ENCODE results near the gene CRK. TPM values are rescaled to one million over a fixed set of nuclear protein-coding genes. Genes with fewer than 3 reads are reported as not detected.

CRK gene
- total and polyA plus RNA-seq, 7 experiments from 2014 or later: 16.9 to 29.0 (median 20.9) TPM

- DNase-seq: no peak
- H3K9me3 ChIP-seq (ENCODE audit: control insufficient read depth in 2 of 3, low read length in 3 of 3): no peaks in the 10 kb centered on the region
- H3K9me3 Mint-ChIP-seq: no peaks in the 10 kb centered on the region
- ChIA-PET CTCF (no interaction called here), POLR2A (no interaction called here)
- H3K36me3 ChIP-seq (ENCODE audit: control insufficient read depth in 2 of 3, insufficient read depth in 3 of 3, low read length in 3 of 3): peaks cover 0 to 40% (median 0%) of the 10 kb centered on the region in 3 experiments
- peaks cover 0 to 3% (median 0%) of the 10 kb centered on the region in 5 donors for H3K36me3 Mint-ChIP-seq
- no peak overlapping the region for H3K27ac Mint-ChIP-seq
- no peak for ATAC-seq
- intact Hi-C loops (cut with micrococcal nuclease): no loop called here
- H3K27ac ChIP-seq (ENCODE audit: low read depth, low read length): no peak overlapping the region
- H3K4me3 Mint-ChIP-seq: no peak overlapping the region
- no peaks in the 10 kb centered on the region for H3K27me3 ChIP-seq (ENCODE audit: control insufficient read depth in 2 of 2, insufficient read depth in 2 of 2, low read length in 2 of 2)
- peaks cover 0 to 7% of the 10 kb centered on the region in 2 donors for H3K4me1 ChIP-seq (ENCODE audit: control insufficient read depth in 2 of 2, insufficient read depth in 2 of 2, low read length in 2 of 2)
- no peak overlapping the region for H3K4me3 ChIP-seq (ENCODE audit: low read length)
- H3K27me3 Mint-ChIP-seq: no peaks in the 10 kb centered on the region
- peaks cover 0 to 13% (median 7%) of the 10 kb centered on the region in 7 donors for H3K4me1 Mint-ChIP-seq
These were observed 41.8 kb upstream of the CRK start for GRCh38 chr17:1497831-1498230.

GRCh38 chr17:1496869-1497268 lies 40.8 kb upstream of the CRK start:
- POLR2A ChIA-PET: interaction anchor here (1.0 kb wide), 1 partner anchor 97 kb away, joined by 3 read pairs; the partner anchor contains the start of gene YWHAE
- no peak for ATAC-seq

DNA sequence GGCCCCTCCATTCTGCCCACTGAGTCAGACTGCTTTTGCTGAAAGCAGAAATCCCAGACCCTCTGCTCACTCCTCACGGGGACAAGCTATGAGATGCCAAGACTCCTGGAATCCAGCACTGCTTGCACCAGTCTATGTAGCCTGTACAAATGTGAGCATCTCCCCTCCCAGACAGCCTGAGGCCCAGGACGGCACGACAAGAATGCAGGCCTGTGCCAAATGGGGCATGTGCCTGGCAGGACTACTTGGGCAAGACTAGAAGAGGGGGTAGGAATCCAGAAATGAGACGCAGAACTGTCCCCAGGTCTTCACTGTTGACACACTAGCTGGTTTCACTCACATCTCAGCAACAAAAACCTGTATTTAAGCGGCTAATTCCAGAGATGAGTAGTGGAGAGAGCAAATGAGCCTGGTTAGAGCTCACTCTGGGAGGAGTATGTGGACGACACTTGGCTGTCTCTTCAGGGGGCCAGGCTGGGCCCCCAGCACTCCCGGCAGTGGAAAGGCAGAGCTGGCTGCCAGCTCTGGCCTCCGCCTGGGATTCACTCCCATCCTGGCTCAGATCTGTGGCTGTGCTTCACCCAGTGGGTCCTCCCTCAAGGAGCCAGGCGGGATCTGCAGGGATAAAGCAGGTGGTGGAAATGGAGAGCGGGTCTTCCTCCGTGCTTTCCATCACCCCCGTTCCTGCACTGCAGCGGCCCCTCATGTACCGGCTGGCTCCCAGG lies 39.4 kb upstream of the CRK start:
- intact Hi-C loops (cut with micrococcal nuclease): no loop called here
- no peaks in the 10 kb centered on the region for H3K9me3 ChIP-seq (ENCODE audit: control insufficient read depth in 2 of 3, low read length in 3 of 3)
- peaks cover 6 to 21% of the 10 kb centered on the region in 2 donors for H3K4me1 ChIP-seq (ENCODE audit: control insufficient read depth in 2 of 2, insufficient read depth in 2 of 2, low read length in 2 of 2)
- CTCF ChIA-PET: interaction anchor here (1.2 kb wide), 1 partner anchor 124 kb away, joined by 3 read pairs; no protein-coding TSS in a partner anchor
- no peak overlapping the region for H3K4me3 Mint-ChIP-seq
- peaks cover 0 to 3% (median 0%) of the 10 kb centered on the region in 5 donors for H3K36me3 Mint-ChIP-seq
- peaks cover 0 to 40% (median 0%) of the 10 kb centered on the region in 3 experiments for H3K36me3 ChIP-seq (ENCODE audit: control insufficient read depth in 2 of 3, insufficient read depth in 3 of 3, low read length in 3 of 3)
- H3K4me1 Mint-ChIP-seq: peaks cover 0 to 25% (median 16%) of the 10 kb centered on the region in 7 donors
- DNase-seq (no peak), ATAC-seq (no peak)
- peaks cover 0 to 4% (median 0%) of the 10 kb centered on the region in 5 donors for H3K27me3 Mint-ChIP-seq
- no peaks in the 10 kb centered on the region for H3K27me3 ChIP-seq (ENCODE audit: control insufficient read depth in 2 of 2, insufficient read depth in 2 of 2, low read length in 2 of 2)
- H3K27ac Mint-ChIP-seq: peak overlapping the region in 2 of 9 donors; percentile 56
- no peak overlapping the region for H3K4me3 ChIP-seq (ENCODE audit: low read length)
- POLR2A ChIA-PET: no interaction called here
- no peak overlapping the region for H3K27ac ChIP-seq (ENCODE audit: low read depth, low read length)
- peaks cover 0 to 2% (median 0%) of the 10 kb centered on the region in 11 donors for H3K9me3 Mint-ChIP-seq

More at GRCh38 chr17:1496869-1497268, 40.8 kb upstream of the CRK start:
- Mint-ChIP-seq H3K27me3 (peaks cover 0 to 3% (median 0%) of the 10 kb centered on the region in 5 donors), H3K27ac (no peak overlapping the region), H3K9me3 (no peaks in the 10 kb centered on the region), H3K4me3 (no peak overlapping the region), H3K4me1 (peaks cover 0 to 19% (median 11%) of the 10 kb centered on the region in 7 donors), H3K36me3 (peaks cover 0 to 3% (median 0%) of the 10 kb centered on the region in 5 donors)
- intact Hi-C loops (cut with micrococcal nuclease): no loop called here
- DNase-seq: no peak
- no peaks in the 10 kb centered on the region for H3K27me3 ChIP-seq (ENCODE audit: control insufficient read depth in 2 of 2, insufficient read depth in 2 of 2, low read length in 2 of 2)
- peaks cover 0 to 16% of the 10 kb centered on the region in 2 donors for H3K4me1 ChIP-seq (ENCODE audit: control insufficient read depth in 2 of 2, insufficient read depth in 2 of 2, low read length in 2 of 2)
- no peak overlapping the region for H3K4me3 ChIP-seq (ENCODE audit: low read length)
- H3K27ac ChIP-seq (ENCODE audit: low read depth, low read length): no peak overlapping the region
- CTCF ChIA-PET: no interaction called here
- no peaks in the 10 kb centered on the region for H3K9me3 ChIP-seq (ENCODE audit: control insufficient read depth in 2 of 3, low read length in 3 of 3)
- H3K36me3 ChIP-seq (ENCODE audit: control insufficient read depth in 2 of 3, insufficient read depth in 3 of 3, low read length in 3 of 3): peaks cover 0 to 40% (median 0%) of the 10 kb centered on the region in 3 experiments

DNA sequence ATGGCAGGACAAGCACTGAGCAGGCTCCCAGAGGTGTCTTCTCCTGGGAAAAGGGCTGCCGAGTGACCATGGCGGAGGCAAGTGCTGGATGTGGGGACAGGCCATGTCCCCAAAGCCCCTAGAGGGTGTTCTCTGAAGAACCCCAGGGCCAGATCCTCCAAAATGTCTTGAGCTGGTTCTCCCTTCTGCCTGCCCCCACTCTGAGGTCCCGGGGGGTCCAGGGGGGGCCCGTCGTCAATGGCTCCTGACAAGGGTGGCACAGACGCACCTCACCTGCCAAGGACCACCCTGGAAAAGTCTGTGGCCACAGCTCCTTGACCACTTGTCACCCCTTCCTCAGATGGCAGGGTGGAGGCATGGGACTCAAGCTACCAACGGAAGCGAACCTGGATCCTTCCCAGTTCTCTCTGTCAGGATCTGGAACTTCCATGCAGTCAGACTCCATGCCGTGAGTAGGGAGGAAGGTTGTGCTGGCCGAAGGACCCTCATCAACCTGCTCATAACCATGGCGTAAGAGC lies 38.8 kb upstream of the CRK start:
- peaks cover 8 to 27% of the 10 kb centered on the region in 2 donors for H3K4me1 ChIP-seq (ENCODE audit: control insufficient read depth in 2 of 2, insufficient read depth in 2 of 2, low read length in 2 of 2)
- H3K36me3 ChIP-seq (ENCODE audit: control insufficient read depth in 2 of 3, insufficient read depth in 3 of 3, low read length in 3 of 3): peaks cover 0 to 40% (median 0%) of the 10 kb centered on the region in 3 experiments
- peaks cover 0 to 29% (median 21%) of the 10 kb centered on the region in 7 donors for H3K4me1 Mint-ChIP-seq
- no peak overlapping the region for H3K27ac ChIP-seq (ENCODE audit: low read depth, low read length)
- peaks cover 0 to 4% (median 0%) of the 10 kb centered on the region in 5 donors for H3K36me3 Mint-ChIP-seq
- intact Hi-C loops (cut with micrococcal nuclease): no loop called here
- peak overlapping the region in 1 of 9 donors; percentile 56 for H3K27ac Mint-ChIP-seq
- H3K4me3 ChIP-seq (ENCODE audit: low read length): no peak overlapping the region
- CTCF ChIA-PET: interaction anchor here (1.2 kb wide), 1 partner anchor 124 kb away, joined by 3 read pairs; no protein-coding TSS in a partner anchor
- POLR2A ChIA-PET: no interaction called here
- H3K27me3 ChIP-seq (ENCODE audit: control insufficient read depth in 2 of 2, insufficient read depth in 2 of 2, low read length in 2 of 2): no peaks in the 10 kb centered on the region
- no peaks in the 10 kb centered on the region for H3K9me3 ChIP-seq (ENCODE audit: control insufficient read depth in 2 of 3, low read length in 3 of 3)
- H3K4me3 Mint-ChIP-seq: peak overlapping the region in 1 of 10 donors; percentile 34
- peaks cover 0 to 4% (median 0%) of the 10 kb centered on the region in 5 donors for H3K27me3 Mint-ChIP-seq
- H3K9me3 Mint-ChIP-seq: peaks cover 0 to 2% (median 0%) of the 10 kb centered on the region in 11 donors
- DNase-seq (no peak), ATAC-seq (no peak)

DNA sequence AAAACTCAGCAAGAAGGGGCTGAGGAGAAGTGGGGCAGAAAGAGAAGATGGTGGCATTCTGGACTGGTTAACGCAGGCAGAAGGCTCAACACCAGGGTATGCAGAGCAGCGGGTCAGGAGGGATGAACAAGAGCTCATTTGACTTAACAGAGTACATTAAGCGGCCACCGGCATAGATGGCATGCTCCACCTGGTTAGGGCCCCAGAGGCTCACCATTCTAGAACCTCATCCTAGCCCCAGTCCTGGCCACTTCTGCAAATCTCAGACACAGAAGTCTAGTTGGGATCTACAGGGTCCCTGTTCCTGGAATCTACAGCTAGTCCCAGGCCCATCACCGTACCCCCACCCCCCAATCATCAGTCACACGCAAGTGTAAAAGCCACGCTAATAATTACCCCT lies 38.2 kb upstream of the CRK start:
- DNase-seq (no peak), ATAC-seq (no peak)
- peaks cover 0 to 4% (median 0%) of the 10 kb centered on the region in 5 donors for H3K36me3 Mint-ChIP-seq
- peaks cover 0 to 4% (median 0%) of the 10 kb centered on the region in 5 donors for H3K27me3 Mint-ChIP-seq
- H3K27me3 ChIP-seq (ENCODE audit: control insufficient read depth in 2 of 2, insufficient read depth in 2 of 2, low read length in 2 of 2): no peaks in the 10 kb centered on the region
- peaks cover 0 to 2% (median 0%) of the 10 kb centered on the region in 11 donors for H3K9me3 Mint-ChIP-seq
- H3K4me1 Mint-ChIP-seq: peaks cover 0 to 34% (median 25%) of the 10 kb centered on the region in 7 donors
- H3K9me3 ChIP-seq (ENCODE audit: control insufficient read depth in 2 of 3, low read length in 3 of 3): no peaks in the 10 kb centered on the region
- H3K27ac Mint-ChIP-seq: peak overlapping the region in 3 of 9 donors; percentile 28 to 77 (median 65)
- H3K4me3 Mint-ChIP-seq: peak overlapping the region in 2 of 10 donors; percentile 34 to 43
- CTCF ChIA-PET: no interaction called here
- no peak overlapping the region for H3K4me3 ChIP-seq (ENCODE audit: low read length)
- POLR2A ChIA-PET: no interaction called here
- peaks cover 0 to 35% (median 0%) of the 10 kb centered on the region in 3 experiments for H3K36me3 ChIP-seq (ENCODE audit: control insufficient read depth in 2 of 3, insufficient read depth in 3 of 3, low read length in 3 of 3)
- H3K27ac ChIP-seq (ENCODE audit: low read depth, low read length): no peak overlapping the region
- peaks cover 8 to 27% of the 10 kb centered on the region in 2 donors for H3K4me1 ChIP-seq (ENCODE audit: control insufficient read depth in 2 of 2, insufficient read depth in 2 of 2, low read length in 2 of 2)
- intact Hi-C loops (cut with micrococcal nuclease): no loop called here

DNA sequence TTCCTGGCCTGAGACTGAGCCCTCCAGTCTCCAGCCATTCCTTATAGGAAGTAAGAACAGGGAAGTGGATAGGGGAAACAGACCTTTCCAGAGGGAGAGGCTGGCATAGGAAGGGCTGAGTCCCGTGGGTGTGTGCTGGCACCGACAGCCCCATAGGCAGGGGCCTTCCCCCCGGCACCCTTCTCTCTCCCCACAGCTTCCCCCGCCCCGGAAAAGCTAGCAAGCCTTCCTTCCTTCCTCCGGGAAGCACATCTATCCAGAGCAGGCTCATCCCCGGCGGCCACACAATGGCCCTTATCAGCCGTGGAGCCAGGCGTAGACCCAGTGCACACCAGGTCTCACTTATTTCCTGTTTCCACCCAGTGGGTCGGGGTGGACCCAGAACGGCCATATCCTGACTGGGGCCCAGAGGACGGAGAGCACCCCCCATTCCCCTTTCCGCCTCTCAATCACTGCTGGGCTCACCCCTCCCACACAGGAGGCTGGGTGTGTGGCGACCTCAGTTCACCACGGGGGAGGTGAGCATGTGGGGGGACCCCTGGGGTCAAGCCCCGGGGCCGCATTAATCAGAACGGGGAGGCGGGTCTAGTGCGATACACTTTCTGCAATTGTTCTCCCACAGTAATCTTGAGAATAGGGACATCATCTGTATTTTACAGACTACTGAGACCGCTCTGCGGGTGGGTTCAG lies 37.4 kb upstream of the CRK start:
- intact Hi-C loops (cut with micrococcal nuclease): no loop called here

More for the DNA sequence above, 37.4 kb upstream of the CRK start:
- CTCF ChIA-PET: no interaction called here
- Mint-ChIP-seq H3K9me3 (peaks cover 0 to 2% (median 0%) of the 10 kb centered on the region in 11 donors), H3K27me3 (peaks cover 0 to 4% (median 0%) of the 10 kb centered on the region in 5 donors), H3K27ac (peak overlapping the region in 5 of 9 donors; percentile 51 to 77 (median 64)), H3K4me1 (peaks cover 0 to 41% (median 32%) of the 10 kb centered on the region in 7 donors), H3K4me3 (peak overlapping the region in 7 of 10 donors; percentile 25 to 91 (median 49)), H3K36me3 (peaks cover 0 to 4% (median 0%) of the 10 kb centered on the region in 5 donors)
- POLR2A ChIA-PET: interaction anchor here (1.1 kb wide), 1 partner anchor 30 kb away, joined by 3 read pairs; no protein-coding TSS in a partner anchor
- peaks cover 0 to 35% (median 0%) of the 10 kb centered on the region in 3 experiments for H3K36me3 ChIP-seq (ENCODE audit: control insufficient read depth in 2 of 3, insufficient read depth in 3 of 3, low read length in 3 of 3)
- no peak overlapping the region for H3K27ac ChIP-seq (ENCODE audit: low read depth, low read length)
- no peaks in the 10 kb centered on the region for H3K27me3 ChIP-seq (ENCODE audit: control insufficient read depth in 2 of 2, insufficient read depth in 2 of 2, low read length in 2 of 2)
- H3K9me3 ChIP-seq (ENCODE audit: control insufficient read depth in 2 of 3, low read length in 3 of 3): no peaks in the 10 kb centered on the region
- ATAC-seq (no peak), DNase-seq (no peak)
- H3K4me3 ChIP-seq (ENCODE audit: low read length): no peak overlapping the region
- H3K4me1 ChIP-seq (ENCODE audit: control insufficient read depth in 2 of 2, insufficient read depth in 2 of 2, low read length in 2 of 2): peaks cover 8 to 32% of the 10 kb centered on the region in 2 donors

Data from naive thymus-derived CD4-positive, alpha-beta T cell (primary cell).